ENCODE data around the gene NR2C2.

Gene NR2C2

DNA sequence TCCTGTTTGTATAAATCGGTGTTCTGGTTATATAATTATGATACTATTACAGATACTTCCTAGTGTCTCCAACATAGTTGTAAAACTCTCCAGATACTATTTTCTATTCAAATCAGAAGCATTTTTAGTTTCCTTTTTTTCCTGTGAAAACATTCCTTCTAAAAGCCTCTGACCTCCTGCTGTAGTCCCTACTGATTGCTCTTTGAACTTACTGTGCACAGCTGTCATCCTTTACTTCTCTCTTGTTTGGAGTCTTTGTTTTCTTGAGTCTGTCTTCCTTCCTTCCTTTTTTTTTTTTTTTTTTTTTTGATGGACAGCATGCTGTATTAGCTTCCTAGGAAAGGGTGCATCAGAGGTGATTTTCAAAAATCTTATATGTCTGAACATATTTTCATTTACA lies 28.9 kb downstream of the NR2C2 start:
- H3K27ac ChIP-seq: no peak overlapping the region
- no peak for DNase-seq (ENCODE audit: low spot score)
- CTCF ChIA-PET: no interaction called here
- no peak for TF ChIP-seq CTCF (conservative IDR thresholded peaks at IDR 0.05; ENCODE audit: low read depth)
- POLR2A ChIA-PET (ENCODE audit: low non-redundant PET): no interaction called here

DNA sequence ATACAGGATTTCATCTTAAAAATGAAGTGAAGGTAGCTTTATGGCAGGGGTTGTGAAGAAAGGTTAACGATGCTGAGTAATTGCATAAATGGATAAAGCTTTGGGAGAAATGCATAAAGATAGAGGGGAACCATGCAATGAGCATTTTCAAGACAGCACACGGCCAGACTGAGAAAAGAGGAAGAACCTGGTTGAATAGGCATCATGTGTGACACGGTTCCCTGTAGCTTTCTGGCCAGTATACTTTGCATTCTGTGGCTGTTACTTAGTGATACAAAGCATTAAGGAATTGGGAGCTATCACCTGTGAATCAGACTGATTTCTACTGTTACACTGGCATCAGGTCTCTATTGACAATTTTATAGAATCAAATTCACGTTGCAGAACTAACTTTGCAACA lies 33.3 kb downstream of the NR2C2 start:
- DNase-seq (ENCODE audit: low spot score): no peak
- TF ChIP-seq CTCF (conservative IDR thresholded peaks at IDR 0.05; ENCODE audit: low read depth): no peak
- ChIA-PET CTCF (no interaction called here), POLR2A (ENCODE audit: low non-redundant PET) (no interaction called here)
- H3K27ac ChIP-seq: no peak overlapping the region

- H3K27ac ChIP-seq: no peak overlapping the region
- CTCF ChIA-PET: interaction anchor here (0.6 kb wide), 1 partner anchor 280 kb away, joined by 6 read pairs; no protein-coding TSS in a partner anchor
- no peak for TF ChIP-seq CTCF (conservative IDR thresholded peaks at IDR 0.05; ENCODE audit: low read depth)
- DNase-seq (ENCODE audit: low spot score): no peak
- POLR2A ChIA-PET (ENCODE audit: low non-redundant PET): no interaction called here
These were observed 37.3 kb downstream of the NR2C2 start for GRCh38 chr3:14984581-14985113.

- TF ChIP-seq CTCF (conservative IDR thresholded peaks at IDR 0.05; ENCODE audit: low read depth): no peak
- ChIA-PET CTCF (no interaction called here), POLR2A (ENCODE audit: low non-redundant PET) (no interaction called here)
- no peak for DNase-seq (ENCODE audit: low spot score)
- no peak overlapping the region for H3K27ac ChIP-seq
These were observed 41.6 kb downstream of the NR2C2 start for GRCh38 chr3:14988988-14989394.

DNA sequence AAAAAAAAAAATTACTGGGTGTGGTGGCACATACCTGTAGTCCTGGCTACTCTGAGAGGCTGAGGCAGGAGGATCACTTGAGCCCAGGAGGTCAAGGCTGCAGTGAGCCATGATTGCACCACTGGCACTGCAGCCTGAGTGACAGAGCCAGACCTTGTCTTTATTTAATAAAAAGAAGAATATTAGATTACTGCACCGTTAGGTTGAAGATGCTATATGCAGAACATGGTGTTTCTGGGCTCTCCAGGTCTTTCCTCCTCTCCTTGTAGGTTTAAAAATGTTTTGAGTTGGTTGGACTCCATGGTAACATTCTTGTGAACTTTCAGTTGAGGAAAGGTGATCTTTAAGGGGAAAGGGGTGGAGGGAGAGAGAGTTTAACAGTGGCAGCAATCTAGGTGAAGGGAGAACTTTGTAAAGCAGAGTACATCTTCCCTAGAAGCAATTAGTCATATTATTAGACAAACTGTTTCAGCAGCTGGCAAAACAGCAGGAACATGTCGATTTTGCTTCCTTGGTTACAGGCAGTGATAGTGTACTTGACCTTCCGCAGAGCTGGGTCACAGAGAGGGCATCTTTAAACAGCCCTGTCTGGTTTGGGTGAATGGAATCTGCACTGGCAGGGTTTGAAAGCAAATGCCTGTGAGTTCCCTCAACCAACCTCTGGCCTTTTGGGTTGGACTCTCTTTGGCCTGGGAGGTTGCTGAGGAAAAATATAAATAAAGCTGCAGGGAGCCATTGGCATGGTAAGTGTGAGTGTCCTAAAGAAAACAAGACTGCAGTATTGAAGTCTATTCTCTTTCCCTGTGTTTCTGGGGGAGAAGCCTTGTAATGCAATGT lies 42.8 kb downstream of the NR2C2 start:
- ChIA-PET CTCF (interaction anchor here (0.6 kb wide), 2 partner anchors 34 to 661 kb away, joined by 3 to 5 read pairs; no protein-coding TSS in a partner anchor), POLR2A (ENCODE audit: low non-redundant PET) (no interaction called here)
- DNase-seq (ENCODE audit: low spot score): peak; percentile 8
- TF ChIP-seq CTCF (conservative IDR thresholded peaks at IDR 0.05; ENCODE audit: low read depth): no peak
- H3K27ac ChIP-seq: no peak overlapping the region

GRCh38 chr3:14990780-14991148 lies 43.4 kb downstream of the NR2C2 start:
- no peak for DNase-seq (ENCODE audit: low spot score)
- no peak for TF ChIP-seq CTCF (conservative IDR thresholded peaks at IDR 0.05; ENCODE audit: low read depth)
- CTCF ChIA-PET: no interaction called here
- no peak overlapping the region for H3K27ac ChIP-seq
- POLR2A ChIA-PET (ENCODE audit: low non-redundant PET): no interaction called here
